GM12878 (cell line): ENCODE measurements around the gene CAMK4. TPM values are rescaled to one million over a fixed set of nuclear protein-coding genes. Genes with fewer than 3 reads are reported as not detected.

Source experiments
- ATAC-seq: fragments of 200-7000 bp; cut with Tn5 transposase; 3 replicates; pipeline ENCODE4 v1.9.1; 2020; ENCODE audit warnings: mild to moderate bottlenecking, moderate library complexity
- BruUV-seq: library from RNA; stranded (reverse); fragments of 400-500 nt; replicated peaks from 2 replicates; lab custom pipeline; 2021; lab: Mats Ljungman, UMichigan
- CTCF ChIA-PET: fragments of 300-600 bp; sonication (Branson Sonifier 250); formaldehyde crosslinking; extraction: SDS; loops from one replicate; lab custom pipeline; 2021; ENCODE audit warnings: inconsistent platforms; lab: Yijun Ruan, JAX
- POLR2A ChIA-PET: fragments of 350-600 bp; formaldehyde crosslinking; extraction: SDS; loops from one replicate; lab custom pipeline; 2021; ENCODE audit warnings: inconsistent platforms; lab: Charles Lee
- RAD21 ChIA-PET: fragments of 300-600 bp; sonication (Branson Sonifier 250); formaldehyde crosslinking; loops from one replicate; lab custom pipeline; 2023; ENCODE audit warnings: antibody characterized with exemption; ENCODE audit not compliant: unreplicated experiment; lab: Charles Lee
- SMC1A ChIA-PET: fragments of 300-600 bp; sonication (Branson Sonifier 250); formaldehyde crosslinking; loops from one replicate; lab custom pipeline; 2023; ENCODE audit not compliant: unreplicated experiment, uncharacterized antibody; lab: Charles Lee
- DNase-seq: peaks from one replicate; pipeline ENCODE4 v3.0.0-alpha.2; 2011; ENCODE audit warnings: low read depth, low spot score
- FAIRE-seq: peaks from 3 replicates; lab custom pipeline; 2011; peaks lifted over from hg19 to GRCh38; lab: Jason Lieb, UNC
- H2AFZ ChIP-seq: 2 replicates; pipeline ENCODE4 v1.6.0; 2011; ENCODE audit warnings: low read depth, low read length, control low read depth; ENCODE audit not compliant: control insufficient read depth
- H3K27ac ChIP-seq: 2 replicates; pipeline ENCODE4 v1.5.1; 2011; ENCODE audit warnings: control low read depth; ENCODE audit not compliant: control insufficient read depth, insufficient read depth
- H3K27me3 ChIP-seq, 2 experiments: replicated peaks in 1 of 2; 2 replicates each; pipeline versions ENCODE4 v1.6.0 to v1.6.1; 2011; ENCODE audit warnings: low read length in 1 of 2; ENCODE audit not compliant: control insufficient read depth in 2 of 2, insufficient read depth in 2 of 2
- H3K36me3 ChIP-seq, 2 experiments: 2 replicates each; pipeline ENCODE4 v1.5.1; 2011; ENCODE audit warnings: low read length in 1 of 2; ENCODE audit not compliant: control insufficient read depth in 2 of 2, insufficient read depth in 2 of 2
- H3K4me1 ChIP-seq: 2 replicates; pipeline ENCODE4 v1.6.1; 2011; ENCODE audit warnings: mild to moderate bottlenecking, low read length, moderate library complexity, mixed read lengths; ENCODE audit not compliant: control insufficient read depth, insufficient read depth
- H3K4me2 ChIP-seq: 2 replicates; pipeline ENCODE4 v1.6.0; 2011; ENCODE audit warnings: control low read depth; ENCODE audit not compliant: control insufficient read depth, insufficient read depth
- H3K4me3 ChIP-seq: fragments of 200-600 bp; sonication (generic); 2 replicates; pipeline ENCODE4 v1.5.1; 2016
- H3K79me2 ChIP-seq: 2 replicates; pipeline ENCODE4 v1.6.0; 2011; ENCODE audit warnings: low read length; ENCODE audit not compliant: control insufficient read depth, insufficient read depth
- H3K9ac ChIP-seq: 2 replicates; pipeline ENCODE4 v1.8.0; 2011; ENCODE audit warnings: low read length, control low read depth, mixed read lengths; ENCODE audit not compliant: control insufficient read depth, insufficient read depth
- H3K9me3 ChIP-seq: replicated peaks from 3 replicates; pipeline ENCODE4 v1.5.1; 2011; ENCODE audit warnings: mild to moderate bottlenecking, low read length; ENCODE audit not compliant: control insufficient read depth, insufficient read depth
- H4K20me1 ChIP-seq: 2 replicates; pipeline ENCODE4 v1.6.0; 2011; ENCODE audit not compliant: control insufficient read depth, insufficient read depth
- CBX3 ChIP-seq: fragments of 200-600 bp; sonication (generic); IDR thresholded peaks from 2 replicates; pipeline ENCODE4 v1.6.1; 2016; ENCODE audit warnings: low read depth, borderline replicate concordance
- CHD4 ChIP-seq: fragments of 200-600 bp; sonication (generic); IDR thresholded peaks from 2 replicates; pipeline ENCODE4 v1.6.1; 2016; ENCODE audit warnings: mild to moderate bottlenecking
- CREB1 ChIP-seq: IDR thresholded peaks from 2 replicates; pipeline ENCODE4 v1.6.1; 2012; ENCODE audit warnings: low read depth, mild to moderate bottlenecking, inconsistent platforms
- ESRRA ChIP-seq: IDR thresholded peaks from 2 replicates; pipeline ENCODE4 v1.6.1; 2012; ENCODE audit warnings: mild to moderate bottlenecking, low read length, improper control_type of control experiment
- FOS ChIP-seq: IDR thresholded peaks from 3 replicates; pipeline ENCODE4 v1.6.1; 2011; ENCODE audit warnings: borderline replicate concordance; ENCODE audit not compliant: insufficient read length; ENCODE audit errors: extremely low read depth
- FOXM1 ChIP-seq: IDR thresholded peaks from 2 replicates; pipeline ENCODE4 v1.6.1; 2012; ENCODE audit warnings: low read depth, mild to moderate bottlenecking, inconsistent platforms, low read length, moderate library complexity
- HCFC1 ChIP-seq: fragments of 150-350 bp; IDR thresholded peaks from 2 replicates; pipeline ENCODE4 v1.6.1; 2014; ENCODE audit warnings: low read length
- KDM1A ChIP-seq: fragments of 200-600 bp; sonication (generic); IDR thresholded peaks from 2 replicates; pipeline ENCODE4 v1.6.1; 2016; ENCODE audit warnings: borderline replicate concordance
- MLLT1 ChIP-seq: fragments of 450-650 bp; IDR thresholded peaks from 2 replicates; pipeline ENCODE4 v1.6.1; 2016; ENCODE audit warnings: mild to moderate bottlenecking
- SKIL ChIP-seq: fragments of 450-650 bp; IDR thresholded peaks from 2 replicates; pipeline ENCODE4 v1.6.1; 2017; ENCODE audit warnings: mild to moderate bottlenecking, low read depth, inconsistent platforms; ENCODE audit not compliant: poor library complexity, severe bottlenecking
- WRNIP1 ChIP-seq: IDR thresholded peaks from 2 replicates; pipeline ENCODE4 v1.6.1; 2011; ENCODE audit warnings: low read depth, low read length, improper control_type of control experiment, borderline replicate concordance
- WGBS: methylation state at CpG from one replicate; pipeline ENCODE4 v1.1.6; 2016; ENCODE audit warnings: low lambda C conversion rate; ENCODE audit not compliant: insufficient replicate concordance, insufficient coverage; ENCODE audit errors: missing lambda C conversion rate; 5-methylcytosine and 5-hydroxymethylcytosine counted together
- in situ Hi-C: fragments of 300-500 bp; cut with MboI; formaldehyde crosslinking; loops from 9 replicates; pipeline ENCODE4 v1.14.3; 2018; ENCODE audit warnings: mixed read lengths
- intact Hi-C: fragments of 100-400 bp; cut with micrococcal nuclease; formaldehyde crosslinking; loops from one replicate; pipeline ENCODE4 v1.14.2; 2022; ENCODE audit not compliant: unreplicated experiment
- polyA plus RNA-seq, 11 experiments: library from polyadenylated mRNA; depleted of rRNA in 4 of 11; unstranded in 6 of 11; stranded (reverse) in 5 of 11; fragments of >200 nt; fragmentation: Nextera tagmentation in 4 of 11; fragmentation: Illumina TruSeq in 1 of 11; extraction: Ambion mirVana in 4 of 11; extraction: Trizol in 1 of 11; gene quantifications; 1 replicate in 1 of 11; 2 replicates in 10 of 11; pipeline versions ENCODE4 v1.2.1 to v1.2.3, GENCODE V29; 2011 to 2016; ENCODE audit warnings: inconsistent platforms in 2 of 11, missing spikeins in 2 of 11, low read depth in 1 of 11
- total RNA-seq, 4 experiments: library from RNA; depleted of rRNA in 3 of 4; stranded (reverse); fragments of >200 nt in 3 of 4; fragmentation: Illumina TruSeq in 1 of 4; extraction: Trizol in 1 of 4; gene quantifications; 2 replicates each; pipeline versions ENCODE4 v1.2.1 to v1.2.3, GENCODE V29; 2013 to 2021

The CAMK4 gene
- total and polyA plus RNA-seq, 10 of the 15 experiments (the other 5 are each of a cell fraction or from before 2014, with no cell fraction given), result 13.3 to 51.9 (median 35.3) TPM

- H3K27me3 ChIP-seq, result no peaks in the 10 kb centered on the region
Observed at GRCh38 chr5:111251921-111252320, 27.7 kb downstream of the CAMK4 start.

More at GRCh38 chr5:111251921-111252320, 27.7 kb downstream of the CAMK4 start:
- RAD21 ChIA-PET, result interaction anchor here (1.1 to 15.0 kb wide), 2 partner anchors 21 to 26 kb away, joined by 4 to 443 read pairs; partner anchors contain the start of gene CAMK4
- H4K20me1 ChIP-seq, result no peaks in the 10 kb centered on the region
- peak overlapping the region; percentile 83 for H3K27ac ChIP-seq
- no peaks in the 10 kb centered on the region; a peak in 1 of 4 replicates for H3K36me3 ChIP-seq
- BruUV-seq, result no TSS peak
- H3K4me3 ChIP-seq, result peak overlapping the region; percentile 10; the same call in 1 of the 2 replicates
- H3K9me3 ChIP-seq, result peaks cover 3% of the 10 kb centered on the region; the same call in 1 of the 3 replicates
- SMC1A ChIA-PET, result interaction anchor here (1.3 to 16.2 kb wide), 3 partner anchors 22 to 85 kb away, joined by 5 to 608 read pairs (median 44); partner anchors contain the start of gene CAMK4
- peak overlapping the region; percentile 46 for H2AFZ ChIP-seq
- POLR2A ChIA-PET, result interaction anchor here (1.5 to 11.5 kb wide), 3 partner anchors 10 to 25 kb away, joined by 3 to 172 read pairs (median 61); partner anchors contain the start of gene CAMK4
- in situ Hi-C loops (no loop called here), intact Hi-C loops (no loop called here)
- peak overlapping the region; percentile 23; the same call in 1 of the 2 replicates for H3K9ac ChIP-seq
- FAIRE-seq, result no peak
- WGBS, result 22% methylated on average over 6 of the region's 6 CpGs
- no peak for DNase-seq
- H3K79me2 ChIP-seq, result peaks cover 79% of the 10 kb centered on the region
- CTCF ChIA-PET, result interaction anchor here (1.0 to 14.9 kb wide), 3 partner anchors 19 to 22 kb away, joined by 3 to 263 read pairs (median 3); partner anchors contain the start of gene CAMK4
- peak overlapping the region; percentile 36 for H3K4me2 ChIP-seq
- peaks cover 52% of the 10 kb centered on the region for H3K4me1 ChIP-seq
- no peak for TF ChIP-seq KDM1A
- TF ChIP-seq MLLT1, result no peak
- TF ChIP-seq CHD4, result no peak
- TF ChIP-seq FOXM1, result no peak
- TF ChIP-seq ESRRA, result no peak
- no peak for TF ChIP-seq WRNIP1
- TF ChIP-seq CBX3, result no peak
- no peak for TF ChIP-seq HCFC1
- no peak for TF ChIP-seq SKIL
- TF ChIP-seq FOS, result no peak
- no peak for TF ChIP-seq CREB1
- ATAC-seq, result no peak
